ENCODE measurements around the gene ENTPD6. TPM values are rescaled to one million over a fixed set of nuclear protein-coding genes. Genes with fewer than 3 reads are reported as not detected.

ENTPD6 gene
- total and polyA plus RNA-seq, 12 donors: 30.9 to 260 (median 107) TPM

DNA sequence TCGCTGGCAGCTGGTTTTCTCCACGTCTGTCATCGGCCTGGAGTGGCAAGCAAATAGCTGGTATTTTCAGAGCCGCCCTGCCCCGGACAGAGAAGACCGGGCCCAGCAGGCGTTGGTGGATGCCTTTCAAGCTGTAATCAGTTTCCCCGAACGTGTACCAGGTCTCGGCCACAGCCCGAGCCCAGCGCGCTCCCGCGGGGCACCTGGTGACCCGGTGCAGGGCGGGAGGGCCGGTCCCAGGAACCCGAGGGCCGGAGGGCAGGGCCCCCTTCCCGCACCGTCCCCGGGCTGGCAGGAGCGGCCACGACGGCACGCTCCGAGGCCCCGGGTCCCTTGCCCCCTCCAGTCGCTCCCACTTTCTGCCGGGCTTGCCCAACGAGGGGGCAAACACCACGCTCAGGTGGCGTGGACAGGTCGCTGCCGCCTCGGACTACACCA is 52.0 kb downstream of the ENTPD6 start:
- peak in 6 of 7 donors; percentile 49 to 71 (median 60) for DNase-seq
- intact Hi-C loops (cut with DNase I): no loop called here
- TF ChIP-seq, protein P1, sequence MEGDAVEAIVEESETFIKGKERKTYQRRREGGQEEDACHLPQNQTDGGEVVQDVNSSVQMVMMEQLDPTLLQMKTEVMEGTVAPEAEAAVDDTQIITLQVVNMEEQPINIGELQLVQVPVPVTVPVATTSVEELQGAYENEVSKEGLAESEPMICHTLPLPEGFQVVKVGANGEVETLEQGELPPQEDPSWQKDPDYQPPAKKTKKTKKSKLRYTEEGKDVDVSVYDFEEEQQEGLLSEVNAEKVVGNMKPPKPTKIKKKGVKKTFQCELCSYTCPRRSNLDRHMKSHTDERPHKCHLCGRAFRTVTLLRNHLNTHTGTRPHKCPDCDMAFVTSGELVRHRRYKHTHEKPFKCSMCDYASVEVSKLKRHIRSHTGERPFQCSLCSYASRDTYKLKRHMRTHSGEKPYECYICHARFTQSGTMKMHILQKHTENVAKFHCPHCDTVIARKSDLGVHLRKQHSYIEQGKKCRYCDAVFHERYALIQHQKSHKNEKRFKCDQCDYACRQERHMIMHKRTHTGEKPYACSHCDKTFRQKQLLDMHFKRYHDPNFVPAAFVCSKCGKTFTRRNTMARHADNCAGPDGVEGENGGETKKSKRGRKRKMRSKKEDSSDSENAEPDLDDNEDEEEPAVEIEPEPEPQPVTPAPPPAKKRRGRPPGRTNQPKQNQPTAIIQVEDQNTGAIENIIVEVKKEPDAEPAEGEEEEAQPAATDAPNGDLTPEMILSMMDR (IDR thresholded peaks at IDR 0.05): no peak
- no peak for TF ChIP-seq POLR2A (IDR thresholded peaks at IDR 0.05)

DNA sequence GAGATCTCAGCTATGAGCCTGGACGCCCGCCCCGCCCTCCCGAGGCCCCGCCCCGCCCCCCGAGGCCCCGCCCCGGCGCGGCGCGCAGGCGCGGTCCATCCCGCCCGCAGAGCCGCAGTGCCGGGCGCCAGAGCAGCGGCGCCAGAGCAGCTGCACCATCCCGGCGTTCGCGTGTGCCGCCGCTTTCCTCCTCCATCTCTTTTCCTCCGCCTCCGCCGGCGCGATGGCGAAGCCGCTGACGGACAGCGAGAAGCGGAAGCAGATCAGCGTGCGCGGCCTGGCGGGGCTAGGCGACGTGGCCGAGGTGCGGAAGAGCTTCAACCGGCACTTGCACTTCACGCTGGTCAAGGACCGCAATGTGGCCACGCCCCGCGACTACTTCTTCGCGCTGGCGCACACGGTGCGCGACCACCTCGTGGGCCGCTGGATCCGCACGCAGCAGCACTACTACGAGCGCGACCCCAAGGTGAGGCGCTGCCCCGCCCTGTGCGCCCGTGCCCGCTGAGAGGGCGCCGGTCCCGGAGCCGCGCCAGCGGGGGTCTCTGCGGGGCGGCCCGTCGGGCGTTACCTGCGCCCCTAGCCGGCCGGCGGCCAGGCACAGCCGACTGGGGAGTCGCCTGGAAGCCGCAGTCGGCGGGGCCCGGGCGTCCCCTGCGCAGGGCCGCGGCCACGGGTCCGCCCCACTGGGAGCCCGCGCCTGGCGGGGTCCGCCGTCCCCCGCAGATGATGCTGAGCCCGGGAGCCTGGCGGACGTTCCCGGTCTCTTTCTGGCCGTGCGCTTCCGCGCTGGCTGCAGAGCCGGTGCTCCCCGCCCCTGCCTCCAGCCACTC is 52.7 kb downstream of the ENTPD6 start, which contains the start of gene PYGB:
PYGB (plus strand) TSS at position 130 of the 830 bp plus-strand sequence; CDS start at position 224, 94 bp downstream.
- peak; percentile 70 to 81 (median 76) for DNase-seq

More for the DNA sequence above, 52.0 kb downstream of the ENTPD6 start:
- 0 to 1% (median 1%) methylated on average over 2 to 37 of the region's 37 CpGs for WGBS, 4 donors
- Histone ChIP-seq H3K4me1 (replicated peaks in 1 of 2) (peaks cover 21 to 29% of the 10 kb centered on the region in 2 donors), H3K9me3 (replicated peaks in 1 of 3) (no peaks in the 10 kb centered on the region), H3K27me3 (no peaks in the 10 kb centered on the region), H3K27ac (peak overlapping the region in 4 of 5 donors; percentile 72 to 94 (median 84)), H3K36me3 (replicated peaks in 1 of 2) (no peaks in the 10 kb centered on the region), H3K4me3 (peak overlapping the region in 2 of 4 donors; percentile 83 to 95)

DNA sequence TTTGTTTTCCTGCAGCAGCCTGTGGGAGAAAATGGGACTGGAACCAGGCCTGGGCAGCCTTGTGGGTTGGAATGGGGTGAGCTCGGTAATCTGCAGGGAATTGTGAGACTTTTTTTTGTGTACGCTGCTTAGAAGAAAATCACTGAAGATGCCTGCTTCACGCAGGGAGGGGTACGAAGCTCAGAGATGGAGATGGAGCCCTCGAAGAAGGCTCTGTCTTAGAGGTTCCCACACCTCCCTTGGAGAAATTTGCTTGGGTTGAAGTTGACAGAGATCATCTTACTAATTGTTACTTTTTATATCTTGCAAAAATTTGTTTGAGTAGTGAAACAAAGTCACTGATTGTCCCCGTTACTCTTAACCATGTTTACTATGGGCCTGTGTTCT is 53.3 kb downstream of the ENTPD6 start:
- peaks cover 21 to 29% of the 10 kb centered on the region in 2 donors for H3K4me1 ChIP-seq (replicated peaks in 1 of 2)
- H3K9me3 ChIP-seq (replicated peaks in 1 of 3): no peaks in the 10 kb centered on the region
- intact Hi-C loops (cut with DNase I): no loop called here
- WGBS, 4 donors: 8 to 17% (median 12%) methylated on average over 6 of the region's 6 CpGs
- no peaks in the 10 kb centered on the region for H3K27me3 ChIP-seq
- peak overlapping the region; percentile 51 to 95 (median 76) for H3K4me3 ChIP-seq
- peak overlapping the region in 2 of 5 donors; percentile 85 to 94 for H3K27ac ChIP-seq
- H3K36me3 ChIP-seq (replicated peaks in 1 of 2): no peaks in the 10 kb centered on the region
- TF ChIP-seq, protein P1 (IDR thresholded peaks at IDR 0.05): no peak
- no peak for TF ChIP-seq POLR2A (IDR thresholded peaks at IDR 0.05)
- DNase-seq: no peak

More for the DNA sequence above, 52.7 kb downstream of the ENTPD6 start, which contains the start of gene PYGB:
- no peaks in the 10 kb centered on the region for H3K36me3 ChIP-seq (replicated peaks in 1 of 2)
- TF ChIP-seq, protein P1 (IDR thresholded peaks at IDR 0.05): peak in 1 of 6 experiments; percentile 4
- peak; percentile 88 to 90 for TF ChIP-seq POLR2A (IDR thresholded peaks at IDR 0.05)
- peaks cover 21 to 29% of the 10 kb centered on the region in 2 donors for H3K4me1 ChIP-seq (replicated peaks in 1 of 2)
- no peaks in the 10 kb centered on the region for H3K9me3 ChIP-seq (replicated peaks in 1 of 3)
- peak within 1 kb of the TSS in 4 of 5 donors; percentile 72 to 94 (median 84) for H3K27ac ChIP-seq
- H3K4me3 ChIP-seq: peak within 1 kb of the TSS; percentile 51 to 95 (median 76)
- no peaks in the 10 kb centered on the region for H3K27me3 ChIP-seq
- 0% methylated on average over 17 to 108 of the region's 113 CpGs for WGBS, 4 donors
- intact Hi-C loops (cut with DNase I): no loop called here

DNA sequence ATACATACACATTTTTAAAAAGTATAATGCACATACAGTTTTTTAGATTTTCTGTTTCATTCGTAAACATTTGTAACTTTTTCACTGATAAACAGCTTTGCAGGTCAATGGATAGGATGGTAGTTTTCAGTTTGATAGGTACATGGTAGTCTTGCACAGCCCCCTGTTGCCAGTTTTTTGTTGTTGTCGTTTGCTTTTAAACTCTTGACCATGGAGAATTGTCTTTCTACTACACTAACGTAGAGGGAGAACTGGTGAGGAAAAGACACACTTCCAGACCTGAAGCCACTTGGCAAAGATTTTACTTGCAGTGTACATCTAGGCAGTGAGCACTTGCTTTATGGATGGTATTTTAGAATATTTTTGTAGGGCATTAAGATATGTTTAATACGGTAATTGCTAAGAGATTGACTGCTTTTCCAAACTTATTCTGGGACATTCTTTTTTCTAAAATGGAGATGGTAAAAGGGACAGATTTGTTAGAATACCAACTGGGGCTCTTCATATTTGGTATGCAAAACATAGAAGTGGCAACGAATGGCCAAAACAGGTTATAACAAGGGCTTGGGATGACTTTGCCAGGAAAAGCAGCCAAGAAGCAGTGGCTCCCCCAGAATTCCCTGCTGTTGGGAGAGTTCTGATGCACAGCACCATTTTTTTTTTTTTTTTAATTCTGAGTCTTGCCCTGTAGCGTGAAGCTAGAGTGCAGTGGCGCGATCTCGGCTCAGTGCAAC is 53.9 kb downstream of the ENTPD6 start:
- intact Hi-C loops (cut with DNase I): no loop called here
- no peaks in the 10 kb centered on the region for H3K36me3 ChIP-seq (replicated peaks in 1 of 2)
- TF ChIP-seq POLR2A (IDR thresholded peaks at IDR 0.05): no peak
- TF ChIP-seq, protein P1 (IDR thresholded peaks at IDR 0.05): no peak

More for the DNA sequence above, 53.9 kb downstream of the ENTPD6 start:
- Histone ChIP-seq H3K27me3 (no peaks in the 10 kb centered on the region), H3K4me1 (replicated peaks in 1 of 2) (peaks cover 21 to 29% of the 10 kb centered on the region in 2 donors), H3K27ac (peak overlapping the region in 1 of 5 donors; percentile 85), H3K4me3 (peak overlapping the region in 1 of 4 donors; percentile 95), H3K9me3 (replicated peaks in 1 of 3) (no peaks in the 10 kb centered on the region)
- WGBS, 4 donors: 63 to 69% (median 66%) methylated on average over 9 of the region's 9 CpGs
- DNase-seq: peak in 1 of 7 donors; percentile 46
